Esophagus muscularis mucosa (tissue), 3 donors: ENCODE data around the gene IFI27L2.

Experiments
- POLR2A ChIP-seq: fragments of 450-650 bp; IDR thresholded peaks from one replicate; pipeline ENCODE4 v1.6.1; 2017; ENCODE audit warnings: antibody characterized with exemption, moderate library complexity, mild to moderate bottlenecking, low read depth
- TF ChIP-seq, protein P1 (sequence below), 3 experiments: fragments of 200-600 bp in 2 of 3; fragments of 450-650 bp in 1 of 3; sonication (generic) in 2 of 3; IDR thresholded peaks; one replicate each; pipeline ENCODE4 v1.5.1; 2017 to 2019; ENCODE audit warnings: antibody characterized with exemption in 3 of 3, mild to moderate bottlenecking in 2 of 3, moderate library complexity in 1 of 3

DNA sequence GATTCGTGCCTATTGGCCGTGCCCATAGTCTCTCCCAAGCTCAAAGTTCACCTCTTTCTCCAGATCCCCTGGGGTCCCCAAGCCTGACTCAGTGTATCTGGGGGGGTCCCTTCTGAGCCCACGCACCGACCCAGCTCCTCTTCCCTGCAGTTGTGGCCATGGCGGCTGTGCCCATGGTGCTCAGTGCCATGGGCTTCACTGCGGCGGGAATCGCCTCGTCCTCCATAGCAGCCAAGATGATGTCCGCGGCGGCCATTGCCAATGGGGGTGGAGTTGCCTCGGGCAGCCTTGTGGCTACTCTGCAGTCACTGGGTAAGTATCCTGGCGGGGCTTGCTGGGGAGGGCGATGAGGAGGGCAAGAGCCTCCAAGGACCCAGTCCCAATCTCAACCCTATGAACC is 13.8 kb downstream of the IFI27L2 start:
- TF ChIP-seq, protein P1, sequence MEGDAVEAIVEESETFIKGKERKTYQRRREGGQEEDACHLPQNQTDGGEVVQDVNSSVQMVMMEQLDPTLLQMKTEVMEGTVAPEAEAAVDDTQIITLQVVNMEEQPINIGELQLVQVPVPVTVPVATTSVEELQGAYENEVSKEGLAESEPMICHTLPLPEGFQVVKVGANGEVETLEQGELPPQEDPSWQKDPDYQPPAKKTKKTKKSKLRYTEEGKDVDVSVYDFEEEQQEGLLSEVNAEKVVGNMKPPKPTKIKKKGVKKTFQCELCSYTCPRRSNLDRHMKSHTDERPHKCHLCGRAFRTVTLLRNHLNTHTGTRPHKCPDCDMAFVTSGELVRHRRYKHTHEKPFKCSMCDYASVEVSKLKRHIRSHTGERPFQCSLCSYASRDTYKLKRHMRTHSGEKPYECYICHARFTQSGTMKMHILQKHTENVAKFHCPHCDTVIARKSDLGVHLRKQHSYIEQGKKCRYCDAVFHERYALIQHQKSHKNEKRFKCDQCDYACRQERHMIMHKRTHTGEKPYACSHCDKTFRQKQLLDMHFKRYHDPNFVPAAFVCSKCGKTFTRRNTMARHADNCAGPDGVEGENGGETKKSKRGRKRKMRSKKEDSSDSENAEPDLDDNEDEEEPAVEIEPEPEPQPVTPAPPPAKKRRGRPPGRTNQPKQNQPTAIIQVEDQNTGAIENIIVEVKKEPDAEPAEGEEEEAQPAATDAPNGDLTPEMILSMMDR (IDR thresholded peaks at IDR 0.05) = no peak
- no peak for TF ChIP-seq POLR2A
